Stimulated activated CD8-positive, alpha-beta memory T cell treated with anti-CD3 and anti-CD28 coated beads, Interleukin-15, amount 100 ng/mL, for 4 hours (primary cell): ENCODE data around the gene POLR3E.
"Not testable (repeated sequence)": the region's sequence is repeated elsewhere in the genome, so short reads cannot be mapped to it uniquely, and the experiment has no call there.

Experiments
- DNase-seq, 2 donors: peaks; one replicate each; pipeline ENCODE4 v3.0.0-alpha.2; 2020; ENCODE audit warnings: low read depth in 2 of 2

Gene POLR3E

DNA sequence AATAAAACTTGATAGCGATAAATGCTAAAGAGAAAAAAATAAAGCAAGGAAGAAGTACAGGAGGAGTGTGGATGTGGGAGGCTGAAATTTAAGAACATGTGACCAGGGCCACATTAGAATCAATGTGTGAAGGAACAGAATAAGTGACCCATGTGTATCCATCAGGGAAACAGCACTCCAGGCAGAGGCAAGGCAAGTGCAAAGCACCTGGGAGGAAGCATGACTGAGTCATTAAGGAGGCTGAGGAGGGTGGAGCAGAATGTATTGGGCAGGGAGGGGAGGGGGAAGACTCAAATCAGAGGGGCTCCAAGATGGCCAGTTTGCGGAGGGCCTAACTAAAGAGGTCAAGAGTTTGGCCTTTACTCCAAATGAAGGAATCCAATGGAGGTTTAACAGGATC lies 69.2 kb downstream of the POLR3E start:
- DNase-seq = no peak

DNA sequence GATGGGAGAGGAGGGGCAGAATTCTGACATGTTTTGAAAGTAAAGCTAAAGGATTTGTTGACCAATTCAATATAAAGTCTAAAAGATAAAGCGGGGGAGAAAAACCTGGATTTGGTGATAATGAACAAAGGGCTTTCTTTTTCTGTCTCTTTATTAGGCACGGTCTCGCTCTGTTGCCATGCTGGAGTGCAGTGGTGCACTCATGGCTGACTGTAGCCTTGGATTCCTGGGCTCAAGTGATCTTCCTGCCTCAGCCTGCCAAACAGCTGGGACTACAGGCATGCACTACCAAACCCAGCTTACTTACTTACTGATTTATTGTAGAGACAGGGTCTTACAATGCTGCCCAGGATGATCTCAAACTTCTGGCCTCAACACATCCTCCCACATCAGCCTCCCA lies 69.7 kb downstream of the POLR3E start:
- no peak for DNase-seq

- DNase-seq = not testable (repeated sequence)
Observed at GRCh38 chr16:22368200-22368826, 71.1 kb downstream of the POLR3E start.

DNA sequence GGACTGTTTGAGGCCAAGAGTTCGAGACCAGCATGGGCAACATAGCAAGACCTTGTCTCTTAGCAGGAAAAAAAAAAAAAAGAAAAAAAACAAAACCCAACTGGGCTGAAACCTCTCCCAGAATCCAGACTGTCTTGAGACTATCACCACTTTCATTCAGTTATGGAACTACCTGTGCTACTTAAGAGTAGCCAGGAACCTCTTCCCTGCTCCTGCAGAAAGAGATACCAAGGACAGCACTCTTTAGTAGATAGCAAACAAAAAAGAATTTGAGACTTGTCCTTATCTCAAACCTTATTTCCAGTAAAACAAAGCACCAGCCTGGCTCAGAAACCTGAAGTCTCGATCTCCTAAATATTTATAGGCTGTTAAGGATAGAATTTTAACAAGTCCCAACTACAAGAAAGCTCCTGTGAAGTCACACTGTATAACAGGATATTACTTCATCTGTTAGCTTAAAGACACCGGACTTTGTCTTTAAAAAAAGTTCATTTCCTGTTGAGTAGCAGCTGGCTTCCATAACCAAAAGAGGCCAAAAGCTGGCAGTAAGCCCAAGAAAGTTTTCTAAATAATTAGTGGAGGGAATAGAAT lies 72.1 kb downstream of the POLR3E start:
- no peak for DNase-seq

- DNase-seq = no peak
Observed at GRCh38 chr16:22370038-22370820, 73.0 kb downstream of the POLR3E start.

GRCh38 chr16:22372882-22373661 lies 75.9 kb downstream of the POLR3E start:
- DNase-seq = no peak

- DNase-seq = peak in 1 of 2 donors; percentile 3
Observed at GRCh38 chr16:22373662-22374310, 76.6 kb downstream of the POLR3E start.

GRCh38 chr16:22374311-22375116 lies 77.3 kb downstream of the POLR3E start, which contains the start of gene CDR2:
Gene CDR2 (minus strand): TSS chr16:22374619. CDS start chr16:22374309, 310 bp downstream.
- peak; percentile 96 for DNase-seq

DNA sequence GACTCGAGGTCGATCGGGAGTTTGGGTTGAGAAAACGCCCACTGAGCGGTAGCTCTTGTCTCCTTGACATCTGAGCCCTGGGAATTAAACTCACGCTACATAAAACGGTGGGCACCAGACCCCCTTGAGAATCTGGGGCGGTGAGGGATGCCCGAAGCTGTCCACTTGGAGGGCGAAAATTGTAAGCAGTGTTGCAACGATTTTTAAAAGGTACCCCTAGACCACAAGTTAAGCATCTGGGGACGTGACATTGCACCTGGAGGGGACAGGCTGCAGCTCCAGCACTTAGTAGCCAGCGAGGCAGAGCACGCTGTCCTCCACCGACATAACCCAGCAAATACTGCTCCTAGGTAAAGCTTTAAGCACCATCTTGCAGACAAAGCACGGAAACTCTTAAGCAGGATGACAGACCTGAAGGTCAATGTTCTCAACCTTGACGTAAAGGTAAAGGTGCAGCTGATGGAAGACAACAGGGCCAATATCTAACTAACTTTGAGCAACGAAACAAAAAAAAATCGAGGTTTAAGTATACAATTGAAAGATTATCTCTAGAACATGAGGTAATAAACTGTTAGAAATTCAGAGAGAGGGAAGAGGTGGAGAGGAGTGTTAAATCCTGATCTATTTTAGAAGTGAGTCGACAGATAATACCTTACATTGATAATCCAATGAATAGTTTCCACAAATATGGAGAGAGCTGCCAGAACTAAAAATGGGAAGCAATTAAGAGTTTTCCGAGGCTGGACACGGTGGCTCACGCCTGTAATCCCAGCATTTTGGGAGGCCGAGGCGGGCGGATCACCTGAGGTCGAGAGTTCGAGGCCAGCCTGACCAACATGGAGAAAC lies 78.1 kb downstream of the POLR3E start:
- no peak for DNase-seq

GRCh38 chr16:22375963-22376640 lies 78.9 kb downstream of the POLR3E start:
- DNase-seq = no peak

DNA sequence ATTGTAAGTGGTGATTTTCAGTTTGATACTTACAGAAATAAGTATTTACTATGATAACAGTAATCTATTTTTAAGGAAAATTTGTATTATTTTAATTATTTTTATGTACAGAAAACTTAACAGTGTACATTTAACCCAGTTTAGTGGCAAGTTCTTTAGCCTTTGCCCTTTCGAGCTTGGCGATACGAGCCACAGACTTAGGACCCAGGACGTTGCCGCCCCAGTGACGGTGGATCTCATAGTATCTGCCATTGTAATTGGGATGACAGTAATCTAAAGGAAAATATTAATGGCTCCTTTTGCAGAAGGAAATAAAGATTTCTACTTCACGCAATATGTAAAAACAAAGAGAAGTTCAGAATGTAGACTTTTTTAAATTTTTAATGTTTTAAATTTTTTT lies 82.4 kb downstream of the POLR3E start:
- DNase-seq = no peak

- DNase-seq = no peak
Observed at GRCh38 chr16:22380529-22380928, 83.3 kb downstream of the POLR3E start.

GRCh38 chr16:22381392-22381791 lies 84.2 kb downstream of the POLR3E start:
- no peak for DNase-seq

DNA sequence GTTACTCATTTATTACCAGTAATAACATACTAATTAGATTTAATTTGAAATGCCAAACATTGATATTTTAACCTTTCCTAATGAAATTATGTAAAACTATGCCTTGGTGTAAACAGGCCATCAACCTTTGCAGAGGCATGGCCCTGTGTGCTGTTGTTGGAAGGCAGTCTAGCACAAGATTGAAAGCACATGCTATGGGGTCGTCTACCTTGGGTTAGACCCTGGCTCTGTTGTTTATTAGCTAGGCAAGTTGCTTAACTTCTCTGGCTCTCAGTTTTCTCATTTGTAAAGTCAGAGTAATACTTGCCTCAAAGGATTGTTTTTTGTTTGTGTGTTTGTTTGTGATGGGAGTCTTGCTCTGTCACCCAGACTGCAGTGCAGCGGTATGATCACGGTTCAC lies 86.6 kb downstream of the POLR3E start:
- no peak for DNase-seq
